B cell (primary cell): ENCODE data around the gene POGZ. TPM values are rescaled to one million over a fixed set of nuclear protein-coding genes. Genes with fewer than 3 reads are reported as not detected.

Source experiments
- ATAC-seq: fragments of 200-7000 bp; cut with Tn5 transposase; one replicate; pipeline ENCODE4 v1.10.0; 2021; ENCODE audit warnings: low read depth, mild to moderate bottlenecking, moderate number of reproducible peaks, moderate library complexity
- CTCF ChIA-PET: fragments of 350-600 bp; sonication (Branson Sonifier 250); formaldehyde crosslinking; loops from one replicate; lab custom pipeline; 2021; ENCODE audit warnings: antibody characterized with exemption, inconsistent platforms; lab: Charles Lee
- POLR2A ChIA-PET: fragments of 350-600 bp; sonication (Branson Sonifier 250); formaldehyde crosslinking; loops from one replicate; lab custom pipeline; 2021; ENCODE audit warnings: antibody characterized with exemption; lab: Charles Lee
- DNase-seq: peaks from one replicate; pipeline ENCODE4 v3.0.0; 2013
- H2AFZ ChIP-seq: 2 replicates; pipeline ENCODE4 v1.6.1; 2012; ENCODE audit warnings: mild to moderate bottlenecking, low read depth, low read length; ENCODE audit not compliant: insufficient read depth, poor library complexity, severe bottlenecking
- H3K27ac ChIP-seq, 2 donors: 1 replicate in 1 of 2; 2 replicates in 1 of 2; pipeline ENCODE4 v1.5.1; 2012 to 2013; ENCODE audit warnings: low read length in 2 of 2, mild to moderate bottlenecking in 2 of 2, moderate library complexity in 1 of 2
- H3K27me3 ChIP-seq, 4 experiments: fragments of 200-600 bp in 1 of 4; sonication (generic) in 1 of 4; replicated peaks in 1 of 4; 1 replicate in 2 of 4; 2 replicates in 2 of 4; pipeline versions ENCODE4 v1.6.1 to v1.7.0; 2013 to 2016; ENCODE audit warnings: low read length in 3 of 4, mild to moderate bottlenecking in 2 of 4, mixed read lengths in 1 of 4, moderate library complexity in 1 of 4; ENCODE audit not compliant: insufficient read depth in 4 of 4, control insufficient read depth in 3 of 4; ENCODE audit errors: control extremely low read depth in 1 of 4
- H3K36me3 ChIP-seq, 2 experiments: replicated peaks in 1 of 2; 1 replicate in 1 of 2; 2 replicates in 1 of 2; pipeline versions ENCODE4 v1.6.1 to v1.7.1; 2013; ENCODE audit warnings: low read length in 1 of 2; ENCODE audit not compliant: insufficient read depth in 2 of 2, control insufficient read depth in 1 of 2; ENCODE audit errors: control extremely low read depth in 1 of 2, extremely low read depth in 1 of 2
- H3K4me1 ChIP-seq, 2 donors: fragments of 200-600 bp in 1 of 2; sonication (generic) in 1 of 2; 1 replicate in 1 of 2; 2 replicates in 1 of 2; pipeline versions ENCODE4 v1.5.1 to v1.6.1; 2013 to 2017; ENCODE audit warnings: low read length in 2 of 2; ENCODE audit not compliant: control insufficient read depth in 2 of 2, insufficient read depth in 2 of 2
- H3K4me2 ChIP-seq: replicated peaks from 2 replicates; pipeline ENCODE3; 2012; ENCODE audit warnings: mild to moderate bottlenecking, low read depth, low read length; ENCODE audit not compliant: poor library complexity, severe bottlenecking
- H3K4me3 ChIP-seq, 5 experiments: fragments of 200-600 bp in 1 of 5; sonication (generic) in 1 of 5; 1 replicate in 3 of 5; 2 replicates in 2 of 5; pipeline versions ENCODE4 v1.5.1 to v1.7.0; 2011 to 2016; ENCODE audit warnings: low read length in 4 of 5, mild to moderate bottlenecking in 4 of 5, low read depth in 2 of 5, control low read depth in 1 of 5, moderate library complexity in 1 of 5; ENCODE audit not compliant: insufficient read depth in 1 of 5; ENCODE audit errors: control extremely low read depth in 1 of 5, extremely low read depth in 1 of 5
- H3K79me2 ChIP-seq: fragments of 200-600 bp; sonication (generic); one replicate; pipeline ENCODE4 v1.6.0; 2016; ENCODE audit warnings: low read length; ENCODE audit not compliant: control insufficient read depth, insufficient read depth
- H3K9ac ChIP-seq: fragments of 200-600 bp; sonication (generic); 2 replicates; pipeline ENCODE4 v1.6.1; 2017; ENCODE audit warnings: mild to moderate bottlenecking, low read length, moderate library complexity
- H3K9me3 ChIP-seq, 3 donors: one replicate each; pipeline versions ENCODE4 v1.6.1 to v1.7.1; 2013; ENCODE audit warnings: low read length in 2 of 3; ENCODE audit not compliant: control insufficient read depth in 2 of 3, insufficient read depth in 1 of 3; ENCODE audit errors: control extremely low read depth in 1 of 3
- H4K20me1 ChIP-seq: 2 replicates; pipeline ENCODE4 v1.6.0; 2012; ENCODE audit warnings: mild to moderate bottlenecking, low read length; ENCODE audit not compliant: insufficient read depth, control insufficient read depth, poor library complexity, severe bottlenecking
- H3K27ac Mint-ChIP-seq: one replicate; pipeline ENCODE4 v1.8.0; 2021; ENCODE audit warnings: mixed read lengths
- H3K27me3 Mint-ChIP-seq: one replicate; pipeline ENCODE4 v1.8.0; 2021; ENCODE audit warnings: mixed read lengths
- H3K4me1 Mint-ChIP-seq: one replicate; pipeline ENCODE4 v1.8.0; 2021; ENCODE audit warnings: mixed read lengths
- H3K4me3 Mint-ChIP-seq: one replicate; pipeline ENCODE4 v1.8.0; 2021; ENCODE audit warnings: mixed read lengths
- H3K9me3 Mint-ChIP-seq: one replicate; pipeline ENCODE4 v1.8.0; 2022; ENCODE audit warnings: mixed read lengths; ENCODE audit not compliant: insufficient read depth
- EZH2 ChIP-seq: IDR thresholded peaks from 2 replicates; pipeline ENCODE4 v1.6.1; 2012; ENCODE audit warnings: borderline replicate concordance, low read depth, mild to moderate bottlenecking, moderate library complexity, low read length; ENCODE audit not compliant: insufficient read depth, poor library complexity, severe bottlenecking
- WGBS: methylation state at CpG from one replicate; pipeline ENCODE4 v1.1.5; 2013; ENCODE audit warnings: missing lambda C conversion rate; ENCODE audit not compliant: insufficient coverage; 5-methylcytosine and 5-hydroxymethylcytosine counted together
- intact Hi-C: fragments of 100-400 bp; cut with micrococcal nuclease; formaldehyde crosslinking; loops from one replicate; pipeline ENCODE4 v1.10.0; 2022
- polyA plus RNA-seq: library from polyadenylated mRNA; depleted of rRNA; stranded (reverse); fragments of >200 nt; gene quantifications from 2 replicates; pipeline ENCODE4 v1.2.3, GENCODE V29; 2012
- total RNA-seq, 2 donors: library from RNA; stranded (reverse); fragments of 120-200 nt in 1 of 2; gene quantifications; 1 replicate in 1 of 2; 2 replicates in 1 of 2; pipeline versions ENCODE4 v1.2.3 to v1.2.4, GENCODE V29; 2013 to 2022
- TF ChIP-seq, protein P1 (sequence below): fragments of 200-600 bp; IDR thresholded peaks from one replicate; pipeline ENCODE4 v1.8.0; 2022; ENCODE audit warnings: antibody characterized with exemption, mild to moderate bottlenecking

The POGZ gene
- total and polyA plus RNA-seq, 2 donors (not counting 1 experiment from before 2014, with no cell fraction given), result 50.2 to 194 TPM

- Mint-ChIP-seq H3K27ac (no peak overlapping the region), H3K4me3 (no peak overlapping the region), H3K27me3 (no peaks in the 10 kb centered on the region), H3K9me3 (no peaks in the 10 kb centered on the region), H3K4me1 (no peaks in the 10 kb centered on the region)
- 96% methylated on average over 19 of the region's 20 CpGs for WGBS
- CTCF ChIA-PET, result no interaction called here
- no peak overlapping the region for H3K4me3 ChIP-seq
- ATAC-seq (no peak), DNase-seq (no peak)
- H3K27me3 ChIP-seq, result peaks cover 0 to 5% (median 0%) of the 10 kb centered on the region in 4 experiments
- no peaks in the 10 kb centered on the region for H4K20me1 ChIP-seq
- no peak for TF ChIP-seq EZH2
- TF ChIP-seq, protein P1, sequence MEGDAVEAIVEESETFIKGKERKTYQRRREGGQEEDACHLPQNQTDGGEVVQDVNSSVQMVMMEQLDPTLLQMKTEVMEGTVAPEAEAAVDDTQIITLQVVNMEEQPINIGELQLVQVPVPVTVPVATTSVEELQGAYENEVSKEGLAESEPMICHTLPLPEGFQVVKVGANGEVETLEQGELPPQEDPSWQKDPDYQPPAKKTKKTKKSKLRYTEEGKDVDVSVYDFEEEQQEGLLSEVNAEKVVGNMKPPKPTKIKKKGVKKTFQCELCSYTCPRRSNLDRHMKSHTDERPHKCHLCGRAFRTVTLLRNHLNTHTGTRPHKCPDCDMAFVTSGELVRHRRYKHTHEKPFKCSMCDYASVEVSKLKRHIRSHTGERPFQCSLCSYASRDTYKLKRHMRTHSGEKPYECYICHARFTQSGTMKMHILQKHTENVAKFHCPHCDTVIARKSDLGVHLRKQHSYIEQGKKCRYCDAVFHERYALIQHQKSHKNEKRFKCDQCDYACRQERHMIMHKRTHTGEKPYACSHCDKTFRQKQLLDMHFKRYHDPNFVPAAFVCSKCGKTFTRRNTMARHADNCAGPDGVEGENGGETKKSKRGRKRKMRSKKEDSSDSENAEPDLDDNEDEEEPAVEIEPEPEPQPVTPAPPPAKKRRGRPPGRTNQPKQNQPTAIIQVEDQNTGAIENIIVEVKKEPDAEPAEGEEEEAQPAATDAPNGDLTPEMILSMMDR, result no peak
- H3K4me1 ChIP-seq, result peaks cover 0 to 4% of the 10 kb centered on the region in 2 donors
- H3K9ac ChIP-seq, result no peak overlapping the region
- H3K79me2 ChIP-seq, result no peaks in the 10 kb centered on the region
- H3K9me3 ChIP-seq, result no peaks in the 10 kb centered on the region
- H2AFZ ChIP-seq, result no peak overlapping the region
- intact Hi-C loops, result no loop called here
- no peak overlapping the region for H3K27ac ChIP-seq
- POLR2A ChIA-PET, result interaction anchor here (1.4 kb wide), 1 partner anchor 11 kb away, joined by 3 read pairs; no protein-coding TSS in a partner anchor
- H3K36me3 ChIP-seq, result no peaks in the 10 kb centered on the region
- H3K4me2 ChIP-seq, result no peak overlapping the region
These were observed 90.6 kb downstream of the POGZ start for GRCh38 chr1:151368393-151369301.
